ENCODE results near the gene CDKN2C. TPM values are rescaled to one million over a fixed set of nuclear protein-coding genes. Genes with fewer than 3 reads are reported as not detected.
A peak's percentile ranks its signal among the peaks of the same experiment; 100 is the strongest.

Gene CDKN2C
- total and polyA plus RNA-seq, 2 experiments from 2014 or later, result not detected

- no peak overlapping the region for H3K27ac ChIP-seq (ENCODE audit: low read depth)
- TF ChIP-seq EZH2phosphoT487 (IDR thresholded peaks at IDR 0.05; ENCODE audit: unreplicated experiment) (no peak), JUNB (IDR thresholded peaks at IDR 0.05; ENCODE audit: unreplicated experiment) (no peak), NANOG (IDR thresholded peaks at IDR 0.05; ENCODE audit: borderline replicate concordance) (0 out of 2 replicates have a peak, but pooled peaks have one; percentile 21), POLR2AphosphoS5 (IDR thresholded peaks at IDR 0.05; ENCODE audit: low read depth) (no peak), REST (IDR thresholded peaks at IDR 0.05; ENCODE audit: unreplicated experiment) (no peak), CREB1 (CRISPR knock-in tag; IDR thresholded peaks at IDR 0.05; ENCODE audit: low read depth) (no peak), ZNF114 (CRISPR knock-in tag; IDR thresholded peaks at IDR 0.05) (no peak), EZH2 (IDR thresholded peaks at IDR 0.05; ENCODE audit: low read depth, unreplicated experiment) (peak; percentile 78), STAT1 (IDR thresholded peaks at IDR 0.05; ENCODE audit: unreplicated experiment) (no peak), ZNF331 (CRISPR knock-in tag; IDR thresholded peaks at IDR 0.05; ENCODE audit: low read depth) (no peak)
- TF ChIP-seq, protein P1, sequence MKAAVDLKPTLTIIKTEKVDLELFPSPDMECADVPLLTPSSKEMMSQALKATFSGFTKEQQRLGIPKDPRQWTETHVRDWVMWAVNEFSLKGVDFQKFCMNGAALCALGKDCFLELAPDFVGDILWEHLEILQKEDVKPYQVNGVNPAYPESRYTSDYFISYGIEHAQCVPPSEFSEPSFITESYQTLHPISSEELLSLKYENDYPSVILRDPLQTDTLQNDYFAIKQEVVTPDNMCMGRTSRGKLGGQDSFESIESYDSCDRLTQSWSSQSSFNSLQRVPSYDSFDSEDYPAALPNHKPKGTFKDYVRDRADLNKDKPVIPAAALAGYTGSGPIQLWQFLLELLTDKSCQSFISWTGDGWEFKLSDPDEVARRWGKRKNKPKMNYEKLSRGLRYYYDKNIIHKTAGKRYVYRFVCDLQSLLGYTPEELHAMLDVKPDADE (IDR thresholded peaks at IDR 0.05), result no peak
- TF ChIP-seq, protein P2, sequence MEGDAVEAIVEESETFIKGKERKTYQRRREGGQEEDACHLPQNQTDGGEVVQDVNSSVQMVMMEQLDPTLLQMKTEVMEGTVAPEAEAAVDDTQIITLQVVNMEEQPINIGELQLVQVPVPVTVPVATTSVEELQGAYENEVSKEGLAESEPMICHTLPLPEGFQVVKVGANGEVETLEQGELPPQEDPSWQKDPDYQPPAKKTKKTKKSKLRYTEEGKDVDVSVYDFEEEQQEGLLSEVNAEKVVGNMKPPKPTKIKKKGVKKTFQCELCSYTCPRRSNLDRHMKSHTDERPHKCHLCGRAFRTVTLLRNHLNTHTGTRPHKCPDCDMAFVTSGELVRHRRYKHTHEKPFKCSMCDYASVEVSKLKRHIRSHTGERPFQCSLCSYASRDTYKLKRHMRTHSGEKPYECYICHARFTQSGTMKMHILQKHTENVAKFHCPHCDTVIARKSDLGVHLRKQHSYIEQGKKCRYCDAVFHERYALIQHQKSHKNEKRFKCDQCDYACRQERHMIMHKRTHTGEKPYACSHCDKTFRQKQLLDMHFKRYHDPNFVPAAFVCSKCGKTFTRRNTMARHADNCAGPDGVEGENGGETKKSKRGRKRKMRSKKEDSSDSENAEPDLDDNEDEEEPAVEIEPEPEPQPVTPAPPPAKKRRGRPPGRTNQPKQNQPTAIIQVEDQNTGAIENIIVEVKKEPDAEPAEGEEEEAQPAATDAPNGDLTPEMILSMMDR (conservative IDR thresholded peaks at IDR 0.05; ENCODE audit: low read depth in 2 of 2), result no peak
- TF ChIP-seq, protein P3, sequence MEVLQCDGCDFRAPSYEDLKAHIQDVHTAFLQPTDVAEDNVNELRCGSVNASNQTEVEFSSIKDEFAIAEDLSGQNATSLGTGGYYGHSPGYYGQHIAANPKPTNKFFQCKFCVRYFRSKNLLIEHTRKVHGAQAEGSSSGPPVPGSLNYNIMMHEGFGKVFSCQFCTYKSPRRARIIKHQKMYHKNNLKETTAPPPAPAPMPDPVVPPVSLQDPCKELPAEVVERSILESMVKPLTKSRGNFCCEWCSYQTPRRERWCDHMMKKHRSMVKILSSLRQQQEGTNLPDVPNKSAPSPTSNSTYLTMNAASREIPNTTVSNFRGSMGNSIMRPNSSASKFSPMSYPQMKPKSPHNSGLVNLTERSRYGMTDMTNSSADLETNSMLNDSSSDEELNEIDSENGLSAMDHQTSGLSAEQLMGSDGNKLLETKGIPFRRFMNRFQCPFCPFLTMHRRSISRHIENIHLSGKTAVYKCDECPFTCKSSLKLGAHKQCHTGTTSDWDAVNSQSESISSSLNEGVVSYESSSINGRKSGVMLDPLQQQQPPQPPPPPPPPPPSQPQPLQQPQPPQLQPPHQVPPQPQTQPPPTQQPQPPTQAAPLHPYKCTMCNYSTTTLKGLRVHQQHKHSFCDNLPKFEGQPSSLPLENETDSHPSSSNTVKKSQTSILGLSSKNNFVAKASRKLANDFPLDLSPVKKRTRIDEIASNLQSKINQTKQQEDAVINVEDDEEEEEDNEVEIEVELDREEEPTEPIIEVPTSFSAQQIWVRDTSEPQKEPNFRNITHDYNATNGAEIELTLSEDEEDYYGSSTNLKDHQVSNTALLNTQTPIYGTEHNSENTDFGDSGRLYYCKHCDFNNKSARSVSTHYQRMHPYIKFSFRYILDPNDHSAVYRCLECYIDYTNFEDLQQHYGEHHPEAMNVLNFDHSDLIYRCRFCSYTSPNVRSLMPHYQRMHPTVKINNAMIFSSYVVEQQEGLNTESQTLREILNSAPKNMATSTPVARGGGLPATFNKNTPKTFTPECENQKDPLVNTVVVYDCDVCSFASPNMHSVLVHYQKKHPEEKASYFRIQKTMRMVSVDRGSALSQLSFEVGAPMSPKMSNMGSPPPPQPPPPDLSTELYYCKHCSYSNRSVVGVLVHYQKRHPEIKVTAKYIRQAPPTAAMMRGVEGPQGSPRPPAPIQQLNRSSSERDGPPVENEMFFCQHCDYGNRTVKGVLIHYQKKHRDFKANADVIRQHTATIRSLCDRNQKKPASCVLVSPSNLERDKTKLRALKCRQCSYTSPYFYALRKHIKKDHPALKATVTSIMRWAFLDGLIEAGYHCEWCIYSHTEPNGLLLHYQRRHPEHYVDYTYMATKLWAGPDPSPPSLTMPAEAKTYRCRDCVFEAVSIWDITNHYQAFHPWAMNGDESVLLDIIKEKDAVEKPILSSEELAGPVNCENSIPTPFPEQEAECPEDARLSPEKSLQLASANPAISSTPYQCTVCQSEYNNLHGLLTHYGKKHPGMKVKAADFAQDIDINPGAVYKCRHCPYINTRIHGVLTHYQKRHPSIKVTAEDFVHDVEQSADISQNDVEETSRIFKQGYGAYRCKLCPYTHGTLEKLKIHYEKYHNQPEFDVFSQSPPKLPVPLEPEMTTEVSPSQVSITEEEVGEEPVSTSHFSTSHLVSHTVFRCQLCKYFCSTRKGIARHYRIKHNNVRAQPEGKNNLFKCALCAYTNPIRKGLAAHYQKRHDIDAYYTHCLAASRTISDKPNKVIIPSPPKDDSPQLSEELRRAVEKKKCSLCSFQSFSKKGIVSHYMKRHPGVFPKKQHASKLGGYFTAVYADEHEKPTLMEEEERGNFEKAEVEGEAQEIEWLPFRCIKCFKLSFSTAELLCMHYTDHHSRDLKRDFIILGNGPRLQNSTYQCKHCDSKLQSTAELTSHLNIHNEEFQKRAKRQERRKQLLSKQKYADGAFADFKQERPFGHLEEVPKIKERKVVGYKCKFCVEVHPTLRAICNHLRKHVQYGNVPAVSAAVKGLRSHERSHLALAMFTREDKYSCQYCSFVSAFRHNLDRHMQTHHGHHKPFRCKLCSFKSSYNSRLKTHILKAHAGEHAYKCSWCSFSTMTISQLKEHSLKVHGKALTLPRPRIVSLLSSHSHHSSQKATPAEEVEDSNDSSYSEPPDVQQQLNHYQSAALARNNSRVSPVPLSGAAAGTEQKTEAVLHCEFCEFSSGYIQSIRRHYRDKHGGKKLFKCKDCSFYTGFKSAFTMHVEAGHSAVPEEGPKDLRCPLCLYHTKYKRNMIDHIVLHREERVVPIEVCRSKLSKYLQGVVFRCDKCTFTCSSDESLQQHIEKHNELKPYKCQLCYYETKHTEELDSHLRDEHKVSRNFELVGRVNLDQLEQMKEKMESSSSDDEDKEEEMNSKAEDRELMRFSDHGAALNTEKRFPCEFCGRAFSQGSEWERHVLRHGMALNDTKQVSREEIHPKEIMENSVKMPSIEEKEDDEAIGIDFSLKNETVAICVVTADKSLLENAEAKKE (CRISPR knock-in tag; IDR thresholded peaks at IDR 0.05), result no peak
- H3K27me3 ChIP-seq (ENCODE audit: insufficient read depth), result peaks cover 96% of the 10 kb centered on the region
- Mint-ChIP-seq H3K9me3 (no peaks in the 10 kb centered on the region; the same call in 2 of the 3 replicates), H3K27me3 (ENCODE audit: insufficient read depth, low read depth, poor library complexity) (peaks cover 90% of the 10 kb centered on the region), H3K4me1 (peaks cover 21% of the 10 kb centered on the region), H3K4me3 (peak overlapping the region; percentile 66), H3K36me3 (ENCODE audit: low read depth) (no peaks in the 10 kb centered on the region), H3K27ac (no peak overlapping the region)
- peaks cover 23% of the 10 kb centered on the region for H3F3A ChIP-seq (replicated peaks; ENCODE audit: low read depth)
- DNase-seq (ENCODE audit: low spot score) (peak; percentile 60), ATAC-seq (peak; percentile 45)
- peak overlapping the region; percentile 81 for H3K4me2 ChIP-seq
- H4K20me1 ChIP-seq (replicated peaks; ENCODE audit: insufficient read depth), result peaks cover 36% of the 10 kb centered on the region
- peak overlapping the region; percentile 65 for H3K4me3 ChIP-seq
- H3K4me1 ChIP-seq (ENCODE audit: insufficient read depth), result peaks cover 32% of the 10 kb centered on the region
- H3K9me2 ChIP-seq (ENCODE audit: insufficient read depth), result no peaks in the 10 kb centered on the region
- no peak overlapping the region for H2AFZ ChIP-seq
- no peaks in the 10 kb centered on the region for H3K36me3 ChIP-seq (ENCODE audit: insufficient read depth)
- no peaks in the 10 kb centered on the region for H3K79me2 ChIP-seq (replicated peaks; ENCODE audit: insufficient read depth)
These were observed 6.3 kb downstream of the CDKN2C start for GRCh38 chr1:50976111-50976889.
